DMS53 (cell line): Measurements from ENCODE around the gene CEP164.
"Not testable (repeated sequence)": the region's sequence is repeated elsewhere in the genome, so short reads cannot be mapped to it uniquely, and the experiment has no call there.

ENCODE experiments used
- DNase-seq: peaks from one replicate; lab custom pipeline; 2025; lab: John Stamatoyannopoulos, UW

CEP164 gene

GRCh38 chr11:117396970-117397369 is 69.3 kb downstream of the CEP164 start:
- no peak for DNase-seq

GRCh38 chr11:117398618-117399017 is 71.0 kb downstream of the CEP164 start:
- not testable (repeated sequence) for DNase-seq

- DNase-seq, result not testable (repeated sequence)
These were observed 71.6 kb downstream of the CEP164 start for GRCh38 chr11:117399100-117399840.

- DNase-seq, result not testable (repeated sequence)
These were observed 78.2 kb downstream of the CEP164 start for GRCh38 chr11:117405898-117406297.

DNA sequence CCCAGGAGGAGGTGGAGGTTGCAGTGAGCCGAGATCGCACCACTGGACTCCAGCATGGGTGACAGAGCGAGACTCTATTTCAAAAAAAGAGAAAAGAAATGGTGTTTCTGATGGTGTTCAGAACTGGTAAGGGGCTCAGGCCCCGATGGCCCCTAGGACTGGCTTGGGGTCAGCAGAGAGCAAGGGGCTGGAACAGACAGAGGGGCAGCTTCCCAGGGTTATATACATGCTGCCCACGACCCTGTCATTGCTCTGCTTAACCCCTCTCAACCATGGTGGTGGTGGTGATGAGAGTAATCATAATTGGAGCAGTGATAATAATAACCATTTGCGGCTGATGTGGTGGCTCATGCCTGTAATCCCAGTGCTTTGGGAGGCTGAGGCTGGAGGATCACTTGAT is 79.4 kb downstream of the CEP164 start:
- DNase-seq, result no peak

DNA sequence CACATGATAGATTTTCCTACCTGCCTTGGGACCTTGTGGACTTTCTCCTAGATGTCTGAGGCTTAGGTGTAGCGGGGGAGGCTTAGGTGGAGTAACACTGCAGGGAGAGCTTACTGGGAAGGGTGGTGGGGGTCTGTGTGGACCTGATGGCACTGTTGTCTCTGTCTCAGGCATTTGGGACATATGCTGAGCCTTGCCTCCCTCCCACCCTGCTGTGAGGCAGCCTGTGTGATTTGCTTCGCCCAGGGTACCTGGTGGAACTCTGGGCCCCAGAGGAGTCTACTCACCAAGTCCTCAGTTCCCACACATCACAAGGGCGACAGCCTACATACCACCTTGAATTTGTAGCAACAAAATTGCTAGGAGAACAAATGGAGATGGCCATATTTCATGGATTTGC is 80.7 kb downstream of the CEP164 start:
- no peak for DNase-seq

- no peak for DNase-seq
These were observed 81.9 kb downstream of the CEP164 start for GRCh38 chr11:117409511-117409910.

DNA sequence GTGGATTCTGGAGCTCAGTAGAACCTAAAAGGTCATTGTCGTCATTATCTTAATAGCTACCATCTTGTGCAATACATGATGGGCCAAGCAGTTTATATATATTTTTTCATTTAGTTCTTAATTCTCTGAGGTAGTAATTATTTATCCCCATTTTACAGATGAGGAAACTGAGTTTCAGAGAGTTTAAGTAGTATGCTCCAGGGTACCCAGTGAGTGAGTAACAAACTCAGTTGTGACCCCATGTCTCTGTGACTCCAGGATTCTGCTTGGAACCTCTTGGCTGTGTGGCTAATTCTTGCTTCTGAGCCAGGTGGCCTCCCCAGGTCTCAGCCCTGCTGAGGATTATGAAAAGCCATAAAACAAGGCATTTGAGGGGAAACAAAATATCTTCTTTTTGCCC is 82.6 kb downstream of the CEP164 start:
- DNase-seq, result no peak

DNA sequence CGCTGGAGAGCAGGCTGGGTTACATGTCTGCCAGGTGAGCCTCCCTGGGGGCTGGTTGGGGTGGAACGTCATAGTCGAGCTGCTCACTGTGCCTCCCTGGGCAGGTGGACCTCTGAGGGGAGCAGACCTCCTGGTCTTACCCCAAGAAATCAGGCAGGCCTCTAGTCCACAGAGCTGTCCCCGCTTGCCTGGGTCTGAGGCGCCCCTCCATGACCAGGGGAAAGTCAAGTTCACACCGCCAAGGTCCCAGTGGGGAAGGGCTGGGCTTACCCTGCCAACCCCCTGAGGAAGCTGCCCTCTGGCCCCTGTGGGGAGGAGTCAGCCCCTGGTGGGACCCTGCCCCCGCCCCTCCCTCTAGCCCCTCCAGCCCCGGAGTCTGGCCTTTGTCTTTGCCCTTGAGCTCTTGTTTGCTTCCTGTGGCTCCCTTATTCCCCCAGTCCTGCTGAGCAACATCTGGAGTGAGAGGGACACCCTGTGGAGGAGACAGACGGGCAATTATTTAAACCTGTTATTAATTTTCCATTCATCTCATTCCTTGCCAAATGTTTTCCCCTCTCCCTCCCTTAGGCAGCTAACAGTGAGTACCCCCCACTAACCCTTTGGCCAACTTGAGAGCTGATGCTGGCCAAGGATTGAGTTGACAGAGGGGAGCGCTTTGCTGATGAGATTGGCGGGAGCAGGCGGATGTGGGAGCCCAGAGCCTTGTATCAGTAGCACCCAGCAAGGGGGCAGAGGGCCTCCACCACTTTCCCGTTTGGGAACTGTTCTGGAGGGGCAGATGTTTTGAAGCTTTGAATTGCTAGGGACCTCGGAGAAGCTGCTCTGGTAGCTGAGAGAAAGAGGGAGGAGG is 83.4 kb downstream of the CEP164 start:
- no peak for DNase-seq

DNA sequence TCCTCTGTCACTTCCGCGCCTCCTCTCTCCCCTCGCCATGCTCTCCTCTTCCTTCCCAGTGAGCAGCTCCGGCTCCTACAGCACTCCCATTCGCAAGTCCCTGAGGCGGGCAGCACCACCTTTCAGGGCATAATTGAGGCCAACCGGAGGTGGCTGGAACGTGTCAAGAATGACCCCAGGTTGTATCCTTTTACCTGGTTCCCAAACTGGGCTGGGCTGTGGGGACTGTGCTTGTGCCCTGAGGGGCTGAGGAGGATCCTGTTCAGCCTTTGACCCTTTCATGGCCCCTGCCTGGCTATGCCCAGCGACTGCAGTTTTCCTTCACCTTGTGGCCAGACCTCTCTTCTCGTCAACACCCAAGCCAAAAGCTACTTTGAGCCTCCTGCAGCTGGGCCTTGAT is 84.1 kb downstream of the CEP164 start:
- DNase-seq, result no peak

GRCh38 chr11:117412176-117412575 is 84.5 kb downstream of the CEP164 start:
- DNase-seq, result no peak

- no peak for DNase-seq
These were observed 85.1 kb downstream of the CEP164 start for GRCh38 chr11:117412653-117413275.

- DNase-seq, result no peak
These were observed 86.0 kb downstream of the CEP164 start for GRCh38 chr11:117413616-117414015.

- DNase-seq, result no peak
These were observed 87.1 kb downstream of the CEP164 start for GRCh38 chr11:117414724-117415123.

DNA sequence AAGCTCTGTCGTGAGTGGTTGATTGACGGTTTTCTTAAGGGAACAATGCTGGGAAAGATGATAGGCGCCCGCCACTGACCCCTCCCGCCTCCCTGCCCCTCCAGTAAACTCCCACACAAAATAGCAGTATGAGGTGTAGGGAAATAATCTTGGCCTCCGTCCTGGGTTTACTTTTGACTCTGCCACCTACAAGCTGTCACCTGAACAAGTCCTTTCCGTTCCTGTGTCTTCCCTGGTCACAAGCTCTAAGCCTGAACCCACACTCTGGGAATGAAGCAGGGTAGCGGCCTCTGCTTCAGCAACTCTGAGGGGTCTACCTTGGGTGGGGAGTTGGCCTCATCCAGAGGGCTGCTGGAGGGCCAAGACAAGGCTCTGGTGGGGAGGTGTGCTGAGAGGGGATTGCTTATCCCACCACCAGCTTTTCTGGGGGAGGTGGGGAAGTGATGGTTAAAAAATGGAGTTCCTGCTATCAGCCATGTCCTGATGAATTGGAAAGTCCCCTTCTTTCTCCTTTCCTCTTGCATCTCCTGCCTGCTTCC is 87.8 kb downstream of the CEP164 start:
- DNase-seq, result no peak

DNA sequence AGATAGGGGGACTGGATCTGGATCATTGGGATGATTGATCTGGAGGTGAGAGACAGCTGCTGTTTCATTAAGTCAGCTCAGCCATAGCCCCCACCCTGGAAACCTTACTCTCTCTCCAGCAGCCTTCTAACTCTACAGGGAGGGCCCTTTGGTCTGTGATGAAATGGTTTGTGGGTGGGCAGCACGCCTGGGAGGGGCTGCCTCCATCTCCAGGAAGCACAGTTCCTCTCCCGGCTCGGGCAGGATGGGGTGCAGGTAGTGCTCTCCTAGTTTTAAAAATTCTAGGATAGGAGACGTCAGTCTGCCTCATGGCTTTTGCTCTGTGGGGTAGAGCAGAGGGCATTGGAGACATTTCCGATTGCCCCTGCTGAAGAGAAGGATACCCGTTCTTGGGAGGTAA is 89.7 kb downstream of the CEP164 start:
- no peak for DNase-seq

DNA sequence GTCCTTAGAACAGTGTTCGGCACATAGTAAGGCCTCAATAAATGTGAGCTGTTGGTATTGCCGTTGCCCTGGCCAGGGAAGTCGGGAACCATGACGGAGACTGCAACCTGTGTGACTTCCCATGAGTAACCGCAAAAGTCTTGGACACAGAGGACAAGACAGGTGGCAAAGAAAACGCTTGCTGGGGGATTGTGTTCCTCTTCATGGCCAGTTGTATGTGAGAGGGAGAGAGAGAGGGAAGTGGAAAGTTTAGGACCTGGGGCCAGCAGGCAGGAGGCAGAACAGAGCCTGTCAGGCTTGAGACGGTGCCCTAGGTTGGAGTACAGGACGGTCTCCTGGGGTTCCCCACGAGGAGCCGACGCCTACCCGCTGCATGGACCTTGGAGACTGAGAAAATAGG is 90.2 kb downstream of the CEP164 start:
- no peak for DNase-seq

GRCh38 chr11:117418737-117419481 is 91.3 kb downstream of the CEP164 start:
- DNase-seq, result no peak

DNA sequence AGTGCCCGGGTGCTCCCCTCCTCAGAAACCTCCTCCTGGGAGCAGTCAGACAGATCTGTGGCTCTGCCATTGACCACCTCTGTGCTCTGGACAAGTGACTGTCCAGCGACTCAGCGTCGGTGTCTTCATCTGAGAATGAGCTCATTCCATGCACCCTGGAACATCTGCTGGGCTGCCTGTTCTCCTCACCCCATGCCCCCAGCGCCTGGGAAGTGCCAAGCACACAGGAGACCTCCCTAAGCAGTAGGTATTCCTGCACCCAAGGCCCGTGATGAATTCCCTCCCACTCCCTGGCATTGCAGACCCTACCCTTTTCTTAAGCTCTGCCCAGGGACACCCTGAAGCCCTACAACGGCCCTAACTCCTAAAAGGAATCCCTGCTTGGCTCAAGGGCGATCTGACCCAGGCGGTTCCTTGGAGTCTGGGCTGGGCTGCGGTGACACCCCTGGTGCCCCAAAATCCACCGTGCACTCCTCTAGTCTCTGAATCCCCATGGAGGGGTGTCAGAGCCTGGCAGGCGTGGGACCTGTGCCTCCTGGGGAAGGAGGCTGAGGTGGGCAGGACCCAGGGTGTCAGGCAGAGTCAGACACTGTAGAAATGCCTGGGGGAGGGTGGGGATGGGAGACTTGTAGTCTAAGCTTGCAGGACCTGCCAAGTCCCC is 92.0 kb downstream of the CEP164 start:
- DNase-seq, result no peak

GRCh38 chr11:117420143-117420485 is 92.5 kb downstream of the CEP164 start:
- DNase-seq, result no peak

- DNase-seq, result no peak
These were observed 92.9 kb downstream of the CEP164 start for GRCh38 chr11:117420598-117420997.
